Endothelial cell (in vitro differentiated cells): ENCODE data around the gene ZNF732. TPM values are rescaled to one million over a fixed set of nuclear protein-coding genes. Genes with fewer than 3 reads are reported as not detected.
A peak's percentile ranks its signal among the peaks of the same experiment; 100 is the strongest.
"Not testable (repeated sequence)": the region's sequence is repeated elsewhere in the genome, so short reads cannot be mapped to it uniquely, and the experiment has no call there.

Experiments
- DNase-seq: peaks from one replicate; pipeline ENCODE4 v3.0.0; 2021; ENCODE audit warnings: low spot score
- H3K27ac Mint-ChIP-seq: one replicate; pipeline ENCODE4 v1.8.0; 2021; ENCODE audit warnings: mixed read lengths, inconsistent platforms; ENCODE audit not compliant: unreplicated experiment
- H3K27me3 Mint-ChIP-seq: one replicate; pipeline ENCODE4 v1.8.0; 2021; ENCODE audit warnings: mild to moderate bottlenecking, moderate library complexity, mixed read lengths, inconsistent platforms; ENCODE audit not compliant: unreplicated experiment
- H3K36me3 Mint-ChIP-seq: one replicate; pipeline ENCODE4 v1.8.0; 2021; ENCODE audit warnings: mild to moderate bottlenecking, low read depth, mixed read lengths, inconsistent platforms; ENCODE audit not compliant: unreplicated experiment
- H3K4me1 Mint-ChIP-seq: one replicate; pipeline ENCODE4 v1.8.0; 2021; ENCODE audit warnings: mild to moderate bottlenecking, mixed read lengths, inconsistent platforms; ENCODE audit not compliant: unreplicated experiment
- H3K4me3 Mint-ChIP-seq: one replicate; pipeline ENCODE4 v1.8.0; 2021; ENCODE audit warnings: mild to moderate bottlenecking, mixed read lengths, inconsistent platforms; ENCODE audit not compliant: unreplicated experiment
- H3K9me3 Mint-ChIP-seq: one replicate; pipeline ENCODE4 v1.8.0; 2021; ENCODE audit warnings: mixed read lengths, inconsistent platforms; ENCODE audit not compliant: unreplicated experiment
- CTCF ChIP-seq: fragments of 200-600 bp; sonication (generic); IDR thresholded peaks from one replicate; pipeline ENCODE4 v1.5.0; 2021; ENCODE audit warnings: antibody characterized with exemption; ENCODE audit not compliant: unreplicated experiment
- total RNA-seq: library from RNA; stranded (reverse); fragmentation: NEBNext Ultra II Directional; extraction: Animal tissue kit (Norgen Biotek cat#: 25700); gene quantifications from one replicate; pipeline ENCODE4 v1.2.1, GENCODE V29; 2021; ENCODE audit not compliant: unreplicated experiment

The ZNF732 gene
- total RNA-seq, 1 donor from 2014 or later: 2.4 TPM

DNA sequence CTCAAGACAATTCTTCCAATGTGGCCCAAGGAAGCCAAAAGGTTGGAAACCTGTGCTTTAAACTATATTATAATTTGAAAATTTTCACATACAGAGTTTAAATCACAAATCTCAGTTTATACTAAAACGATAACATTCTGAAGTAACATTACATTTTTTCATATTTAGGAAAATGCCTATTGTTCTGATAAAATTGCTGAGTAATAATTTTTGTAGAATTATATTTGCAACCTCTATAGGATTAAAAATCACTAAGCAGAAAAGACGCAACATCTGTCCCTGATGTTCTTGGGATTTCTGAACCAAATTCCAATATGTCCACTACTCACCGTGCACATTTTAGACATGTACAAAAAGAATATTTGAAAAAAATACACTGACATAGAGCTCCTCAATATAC lies 10.5 kb downstream of the ZNF732 start:
- Mint-ChIP-seq H3K4me3 (no peak overlapping the region), H3K36me3 (no peaks in the 10 kb centered on the region), H3K9me3 (no peaks in the 10 kb centered on the region)

GRCh38 chr4:288891-289290 lies 16.4 kb downstream of the ZNF732 start:
- Mint-ChIP-seq H3K36me3 (peaks cover 29% of the 10 kb centered on the region), H3K27me3 (peaks cover 2% of the 10 kb centered on the region), H3K27ac (no peak overlapping the region), H3K9me3 (peaks cover 11% of the 10 kb centered on the region), H3K4me3 (no peak overlapping the region), H3K4me1 (no peaks in the 10 kb centered on the region)
- DNase-seq: no peak
- no peak for TF ChIP-seq CTCF

More for the DNA sequence above, 10.5 kb downstream of the ZNF732 start:
- H3K4me1 Mint-ChIP-seq: no peaks in the 10 kb centered on the region
- no peak for DNase-seq
- TF ChIP-seq CTCF: no peak
- H3K27ac Mint-ChIP-seq: no peak overlapping the region
- peaks cover 2% of the 10 kb centered on the region for H3K27me3 Mint-ChIP-seq

- Mint-ChIP-seq H3K36me3 (peaks cover 57% of the 10 kb centered on the region), H3K27me3 (no peaks in the 10 kb centered on the region), H3K9me3 (peaks cover 40% of the 10 kb centered on the region)
These were observed 31.8 kb downstream of the ZNF732 start for GRCh38 chr4:273309-274017.

GRCh38 chr4:271492-272103 lies 33.7 kb downstream of the ZNF732 start:
- peaks cover 58% of the 10 kb centered on the region for H3K36me3 Mint-ChIP-seq

More at GRCh38 chr4:273309-274017, 31.8 kb downstream of the ZNF732 start:
- Mint-ChIP-seq H3K27ac (no peak overlapping the region), H3K4me3 (no peak overlapping the region), H3K4me1 (no peaks in the 10 kb centered on the region)
- no peak for DNase-seq
- no peak for TF ChIP-seq CTCF

DNA sequence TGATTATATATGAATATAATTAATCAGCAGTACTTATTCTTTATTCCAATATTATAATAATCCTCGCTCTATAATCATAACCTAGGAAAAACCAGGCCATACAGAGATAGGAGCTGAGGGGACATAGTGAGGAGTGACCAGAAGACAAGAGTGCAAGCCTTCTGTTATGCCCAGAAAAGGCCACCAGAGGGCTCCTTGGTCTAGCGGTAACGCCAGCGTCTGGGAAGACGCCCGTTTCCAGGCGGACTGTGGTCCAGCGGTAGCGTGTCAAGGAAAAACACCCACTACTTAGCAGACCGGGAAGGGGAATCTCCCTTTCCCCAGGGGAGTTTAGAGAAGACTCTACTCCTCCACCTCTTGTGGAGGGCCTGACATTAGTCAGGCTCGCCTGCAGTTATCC lies 46.0 kb downstream of the ZNF732 start:
- not testable (repeated sequence) for DNase-seq, H3K27ac Mint-ChIP-seq, H3K27me3 Mint-ChIP-seq, H3K4me3 Mint-ChIP-seq, H3K4me1 Mint-ChIP-seq
- peaks cover 56% of the 10 kb centered on the region for H3K9me3 Mint-ChIP-seq
- H3K36me3 Mint-ChIP-seq: peaks cover 74% of the 10 kb centered on the region

More at GRCh38 chr4:271492-272103, 33.7 kb downstream of the ZNF732 start:
- Mint-ChIP-seq H3K4me3 (peak overlapping the region; percentile 29), H3K4me1 (no peaks in the 10 kb centered on the region), H3K27ac (no peak overlapping the region), H3K9me3 (peaks cover 43% of the 10 kb centered on the region), H3K27me3 (no peaks in the 10 kb centered on the region)
- no peak for TF ChIP-seq CTCF
- no peak for DNase-seq
